GM12865 (cell line): Measurements from ENCODE around the gene SUPT7L.

Experiments used
- DNase-seq: peaks from one replicate; pipeline ENCODE4 v3.0.0; 2010; ENCODE audit warnings: low read depth
- H3K4me3 ChIP-seq: 2 replicates; pipeline ENCODE4 v1.5.1; 2011; ENCODE audit warnings: mild to moderate bottlenecking, low read depth, low read length, control low read depth
- CTCF ChIP-seq: IDR thresholded peaks from 2 replicates; pipeline ENCODE4 v1.5.1; 2011; ENCODE audit warnings: low read length, control low read depth, low read depth, inconsistent platforms; ENCODE audit not compliant: insufficient read depth; ENCODE audit errors: missing control alignments

Gene SUPT7L

GRCh38 chr2:27652341-27652740, 11.1 kb downstream of the SUPT7L start:
- TF ChIP-seq CTCF, result no peak
- DNase-seq, result no peak
- H3K4me3 ChIP-seq, result no peak overlapping the region

- TF ChIP-seq CTCF, result no peak
- no peak for DNase-seq
These were observed 12.4 kb downstream of the SUPT7L start for GRCh38 chr2:27651056-27651455.

GRCh38 chr2:27647737-27648136, 15.7 kb downstream of the SUPT7L start:
- no peak for DNase-seq
- H3K4me3 ChIP-seq, result no peak overlapping the region
- TF ChIP-seq CTCF, result no peak

More at GRCh38 chr2:27651056-27651455, 12.4 kb downstream of the SUPT7L start:
- H3K4me3 ChIP-seq, result no peak overlapping the region

- H3K4me3 ChIP-seq, result no peak overlapping the region
- no peak for DNase-seq
- no peak for TF ChIP-seq CTCF
These were observed 16.1 kb downstream of the SUPT7L start for GRCh38 chr2:27647289-27647688.

GRCh38 chr2:27645197-27645596, 18.2 kb downstream of the SUPT7L start:
- no peak for TF ChIP-seq CTCF
- H3K4me3 ChIP-seq, result no peak overlapping the region
- no peak for DNase-seq

GRCh38 chr2:27640722-27641245, 22.6 kb downstream of the SUPT7L start:
- TF ChIP-seq CTCF, result no peak
- DNase-seq, result no peak
- no peak overlapping the region for H3K4me3 ChIP-seq

GRCh38 chr2:27638709-27639108, 24.7 kb downstream of the SUPT7L start:
- no peak for DNase-seq
- no peak for TF ChIP-seq CTCF
- H3K4me3 ChIP-seq, result no peak overlapping the region
